Nephron progenitor cell (in vitro differentiated cells): ENCODE results near the gene PDGFRA.
A peak's percentile ranks its signal among the peaks of the same experiment; 100 is the strongest.

Experiments used
- DNase-seq: peaks from one replicate; pipeline ENCODE4 v3.0.0; 2021
- H3K27ac Mint-ChIP-seq: 2 replicates; pipeline ENCODE4 v1.8.0; 2021; ENCODE audit warnings: mild to moderate bottlenecking, moderate library complexity, mixed read lengths
- H3K27me3 Mint-ChIP-seq: 2 replicates; pipeline ENCODE4 v1.8.0; 2021; ENCODE audit warnings: mild to moderate bottlenecking, low read depth, mixed read lengths; ENCODE audit not compliant: poor library complexity
- H3K36me3 Mint-ChIP-seq: 2 replicates; pipeline ENCODE4 v1.8.0; 2021; ENCODE audit warnings: low read depth, mixed read lengths
- H3K4me1 Mint-ChIP-seq: 2 replicates; pipeline ENCODE4 v1.8.0; 2021; ENCODE audit warnings: mixed read lengths
- H3K4me3 Mint-ChIP-seq: 2 replicates; pipeline ENCODE4 v1.8.0; 2021; ENCODE audit warnings: mild to moderate bottlenecking, moderate library complexity, mixed read lengths
- H3K9me3 Mint-ChIP-seq: 2 replicates; pipeline ENCODE4 v1.8.0; 2021; ENCODE audit warnings: mild to moderate bottlenecking, moderate library complexity, mixed read lengths
- CTCF ChIP-seq: fragments of 200-600 bp; sonication (generic); IDR thresholded peaks from 2 replicates; pipeline ENCODE4 v1.5.0; 2021; ENCODE audit warnings: antibody characterized with exemption

PDGFRA gene

GRCh38 chr4:54276641-54277430 lies 47.7 kb downstream of the PDGFRA start:
- Mint-ChIP-seq H3K27me3 (no peaks in the 10 kb centered on the region), H3K27ac (peak overlapping the region; percentile 73), H3K4me3 (no peak overlapping the region), H3K36me3 (peaks cover 98% of the 10 kb centered on the region), H3K4me1 (peaks cover 17% of the 10 kb centered on the region), H3K9me3 (peaks cover 6% of the 10 kb centered on the region)
- no peak for TF ChIP-seq CTCF
- no peak for DNase-seq

- no peak for DNase-seq
- no peak overlapping the region for H3K4me3 Mint-ChIP-seq
- no peak for TF ChIP-seq CTCF
- H3K9me3 Mint-ChIP-seq, result peaks cover 14% of the 10 kb centered on the region
- H3K36me3 Mint-ChIP-seq, result peaks cover 98% of the 10 kb centered on the region
- H3K4me1 Mint-ChIP-seq, result peaks cover 17% of the 10 kb centered on the region
- H3K27ac Mint-ChIP-seq, result no peak overlapping the region
- H3K27me3 Mint-ChIP-seq, result no peaks in the 10 kb centered on the region
Observed at GRCh38 chr4:54277691-54278090, 48.6 kb downstream of the PDGFRA start.

GRCh38 chr4:54278216-54278615 lies 49.1 kb downstream of the PDGFRA start:
- Mint-ChIP-seq H3K36me3 (peaks cover 98% of the 10 kb centered on the region), H3K4me3 (no peak overlapping the region), H3K4me1 (peaks cover 17% of the 10 kb centered on the region), H3K9me3 (peaks cover 19% of the 10 kb centered on the region), H3K27me3 (no peaks in the 10 kb centered on the region), H3K27ac (no peak overlapping the region)
- TF ChIP-seq CTCF, result no peak
- no peak for DNase-seq

GRCh38 chr4:54281054-54281766 lies 52.1 kb downstream of the PDGFRA start:
- H3K4me1 Mint-ChIP-seq, result peaks cover 7% of the 10 kb centered on the region
- no peak for DNase-seq
- H3K36me3 Mint-ChIP-seq, result peaks cover 99% of the 10 kb centered on the region
- TF ChIP-seq CTCF, result no peak
- H3K27me3 Mint-ChIP-seq, result no peaks in the 10 kb centered on the region
- H3K9me3 Mint-ChIP-seq, result peaks cover 30% of the 10 kb centered on the region
- H3K4me3 Mint-ChIP-seq, result no peak overlapping the region
- no peak overlapping the region for H3K27ac Mint-ChIP-seq

- Mint-ChIP-seq H3K4me1 (no peaks in the 10 kb centered on the region), H3K27ac (no peak overlapping the region), H3K27me3 (no peaks in the 10 kb centered on the region), H3K36me3 (peaks cover 98% of the 10 kb centered on the region), H3K4me3 (no peak overlapping the region), H3K9me3 (peaks cover 30% of the 10 kb centered on the region)
- DNase-seq, result no peak
- TF ChIP-seq CTCF, result no peak
Observed at GRCh38 chr4:54282837-54283236, 53.7 kb downstream of the PDGFRA start.
